Stimulated activated CD4-positive, alpha-beta T cell treated with anti-CD3 and anti-CD28 coated beads, Interleukin-15, amount 100 ng/mL, for 24 hours (primary cell): ENCODE data around the gene PRKAG2.
"Not testable (repeated sequence)": the region's sequence is repeated elsewhere in the genome, so short reads cannot be mapped to it uniquely, and the experiment has no call there.

Experiments used
- DNase-seq: peaks from one replicate; pipeline ENCODE4 v3.0.0-alpha.2; 2020

PRKAG2 gene

DNA sequence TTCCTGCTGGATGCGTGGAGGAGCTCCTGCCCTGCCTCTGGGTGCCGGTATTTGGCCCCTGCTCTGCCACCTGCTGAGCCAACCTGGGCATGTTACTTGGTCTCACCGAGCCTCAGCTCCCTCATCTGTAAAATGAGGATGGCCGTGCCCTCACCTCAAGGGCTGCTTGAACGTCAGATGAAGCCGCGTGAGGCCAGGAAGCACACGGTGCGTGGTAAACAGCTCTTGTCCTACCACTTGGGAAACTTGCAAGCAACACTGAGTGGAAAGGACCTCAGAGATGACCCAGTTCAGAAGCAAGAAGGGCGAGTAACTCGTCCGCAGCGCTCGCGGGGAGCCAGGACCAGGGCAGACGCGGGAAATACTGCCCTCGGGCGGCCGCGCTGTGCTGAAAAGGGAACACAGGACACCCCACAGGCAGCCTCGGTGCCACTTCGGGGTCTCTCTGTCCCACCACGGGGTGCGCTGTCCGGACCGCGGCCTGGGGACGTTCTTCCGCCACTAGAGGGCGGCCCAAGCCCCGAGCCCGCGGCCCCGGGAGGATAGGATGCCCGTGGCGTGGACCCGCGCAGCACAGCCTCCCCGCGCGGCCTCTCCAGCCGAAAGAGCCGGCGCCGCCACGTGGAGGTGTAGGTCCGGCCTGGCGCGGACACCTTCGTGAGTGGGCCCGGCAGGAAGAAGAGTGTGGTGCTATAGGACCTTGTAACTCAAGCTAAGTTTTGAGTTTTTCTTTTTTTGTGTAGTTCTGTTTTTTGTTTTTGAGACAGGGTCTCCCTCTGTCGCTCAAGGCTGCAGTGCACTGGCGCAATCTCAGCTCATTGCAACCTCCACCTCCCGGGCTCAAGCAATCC, 94.1 kb downstream of the PRKAG2 start:
- DNase-seq, result peak; percentile 85

DNA sequence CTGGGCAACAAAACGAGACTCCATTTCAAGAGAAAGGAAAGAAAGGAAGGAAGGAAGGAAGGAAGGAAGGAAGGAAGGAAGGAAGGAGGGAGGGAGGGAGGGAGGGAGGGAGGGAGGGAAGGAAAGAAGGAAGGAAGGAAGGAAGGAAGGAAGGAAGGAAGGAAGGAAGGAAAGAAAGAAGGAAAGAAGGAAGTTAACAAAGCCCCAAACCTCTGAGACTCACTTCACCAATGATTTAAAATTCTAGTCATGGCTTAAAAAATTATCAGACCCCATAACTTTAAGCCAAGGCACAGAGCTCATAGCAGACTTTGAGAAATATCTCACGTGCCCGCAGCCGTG, 94.7 kb downstream of the PRKAG2 start:
- DNase-seq, result not testable (repeated sequence)

DNA sequence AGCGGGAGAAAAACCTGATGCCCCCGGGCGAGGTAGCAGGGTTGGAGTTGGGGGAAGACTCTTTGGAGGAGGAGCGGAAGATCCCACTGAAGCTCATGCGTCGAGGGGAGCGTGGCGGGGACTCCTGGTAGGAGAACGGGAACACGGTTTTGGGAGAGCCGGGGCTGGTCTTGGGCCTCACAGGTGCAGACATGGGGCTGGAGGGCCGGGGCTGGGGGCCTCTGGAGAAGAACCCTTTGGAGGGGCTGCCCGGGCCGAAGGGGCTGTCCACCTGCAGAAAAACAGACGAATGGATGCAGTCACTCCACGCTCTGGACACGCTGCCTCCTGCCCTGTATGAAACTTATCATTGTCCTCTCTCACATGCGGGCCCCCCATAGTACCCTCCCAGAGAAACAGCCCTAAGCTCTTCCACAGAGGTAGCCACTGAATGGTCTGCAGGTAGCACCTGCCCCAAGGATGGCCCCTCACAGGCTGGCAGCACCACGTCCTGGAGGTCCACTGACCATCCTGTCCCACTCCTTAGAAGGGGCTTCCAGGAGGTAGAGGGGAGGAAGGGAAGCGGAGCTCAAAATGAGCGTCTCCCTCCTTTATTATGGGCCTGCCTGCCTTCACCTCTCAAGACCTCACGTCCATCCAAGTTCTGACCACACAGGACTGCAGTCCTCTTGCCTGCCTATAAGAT, 95.6 kb downstream of the PRKAG2 start:
- DNase-seq, result no peak

DNA sequence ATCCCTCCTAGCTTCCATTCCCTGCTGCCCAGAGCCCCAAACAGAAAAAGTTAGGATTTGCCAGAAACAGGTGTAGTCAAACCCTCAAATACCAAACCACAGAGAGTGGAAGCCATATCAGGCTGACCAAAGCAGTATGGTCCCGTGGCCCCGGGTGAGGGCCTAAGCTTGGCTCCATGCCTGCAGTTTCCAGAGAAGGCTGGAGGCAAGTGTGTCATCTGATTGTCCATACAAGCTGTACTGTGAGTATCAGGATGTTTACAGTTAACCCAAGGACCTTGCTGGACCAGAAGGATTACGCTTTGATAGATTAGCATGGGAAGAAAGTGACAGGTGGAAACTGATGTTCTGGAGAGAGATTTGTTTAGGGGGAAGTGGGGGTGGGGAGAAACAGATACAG, 96.3 kb downstream of the PRKAG2 start:
- DNase-seq, result no peak

DNA sequence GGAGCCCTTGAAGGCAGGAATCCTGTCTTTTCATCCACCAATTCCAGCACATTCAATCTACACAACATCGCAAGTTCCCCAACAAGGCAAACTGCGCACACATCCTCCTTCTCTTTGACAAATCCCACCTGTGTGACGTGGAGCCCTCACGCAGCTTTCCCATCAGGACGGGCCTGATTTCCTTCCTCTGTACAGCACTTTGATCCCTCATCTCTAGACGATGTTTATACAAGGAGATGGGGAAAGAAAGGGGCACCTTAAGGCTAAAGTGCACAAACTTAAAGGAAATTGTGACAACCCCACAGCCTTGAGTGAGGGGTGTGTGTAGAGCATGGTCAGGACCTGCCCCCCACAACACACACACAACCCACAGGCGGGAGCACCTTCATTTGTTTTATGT, 97.2 kb downstream of the PRKAG2 start:
- DNase-seq, result no peak

DNA sequence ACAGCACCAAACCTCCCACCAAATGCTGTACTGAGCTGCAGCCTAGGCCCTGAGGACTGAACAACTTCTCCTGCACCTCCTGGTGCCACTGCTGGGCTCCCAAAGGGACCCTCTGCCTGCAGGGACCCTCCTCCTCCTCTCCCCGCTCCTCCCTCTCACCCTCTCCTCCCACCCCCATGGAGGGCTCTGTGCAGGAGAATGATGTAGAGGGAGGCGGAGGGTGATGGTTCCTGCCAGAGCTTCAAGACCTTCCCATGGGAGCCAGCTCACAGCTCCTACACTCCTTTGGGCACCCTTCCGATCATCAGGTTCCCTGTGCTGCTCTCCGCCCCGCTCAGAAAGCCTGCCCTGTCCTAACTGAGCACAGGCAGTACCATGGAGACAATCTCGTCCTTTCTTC, 97.7 kb downstream of the PRKAG2 start:
- DNase-seq, result no peak

DNA sequence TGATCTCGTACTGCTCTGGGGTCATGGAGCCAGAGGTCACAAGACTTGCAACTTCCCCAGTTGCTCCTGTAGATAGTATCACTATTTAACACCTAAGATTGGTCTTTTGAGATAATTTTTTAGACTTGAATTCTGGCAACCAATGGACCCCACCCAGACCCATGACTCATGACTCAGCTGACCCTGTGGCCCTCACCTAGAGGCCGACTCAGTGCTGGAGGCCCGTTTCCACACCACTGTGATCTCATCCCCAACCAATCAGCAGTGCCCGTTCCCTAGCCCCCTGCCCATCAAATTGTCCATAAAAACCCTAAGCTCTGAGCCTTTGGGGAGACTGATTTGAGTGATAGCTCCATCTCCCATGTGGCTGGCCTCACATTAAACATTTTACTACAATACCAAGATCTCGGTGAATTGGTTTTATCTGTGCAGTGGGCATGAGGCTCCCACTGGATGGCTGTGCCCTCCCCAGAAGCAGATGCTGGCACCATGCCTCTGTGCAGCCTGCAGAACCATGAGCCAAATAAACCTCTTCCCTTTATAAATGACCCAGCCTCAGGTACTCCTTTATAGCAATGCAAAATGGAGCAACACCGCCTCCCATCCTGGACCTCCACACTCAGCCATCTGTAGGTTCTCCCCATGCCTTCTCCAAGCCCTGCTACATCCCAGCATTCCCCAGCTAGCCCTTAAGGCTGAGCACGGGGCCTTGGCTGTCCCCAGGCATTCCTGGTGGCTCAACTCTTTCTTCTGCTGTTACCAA, 98.8 kb downstream of the PRKAG2 start:
- DNase-seq, result no peak

DNA sequence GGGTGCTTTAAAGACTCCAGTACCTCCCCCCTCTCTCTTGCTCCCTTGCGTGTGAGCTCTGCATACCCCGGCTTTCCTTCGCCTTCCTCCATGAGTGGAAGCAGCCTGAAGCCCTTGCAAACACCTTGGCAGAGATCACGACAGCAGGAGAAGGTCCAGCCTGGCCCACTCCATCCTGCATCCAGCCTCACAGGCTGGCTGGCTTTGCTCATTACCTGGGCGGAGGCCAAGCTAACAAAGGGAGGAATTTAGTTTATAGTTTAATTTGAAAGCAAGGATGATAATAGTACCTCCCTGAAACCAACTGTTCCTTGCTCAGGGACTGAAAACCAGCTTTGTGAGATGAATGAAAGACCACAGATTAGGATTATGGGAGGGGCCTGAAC, 99.4 kb downstream of the PRKAG2 start:
- no peak for DNase-seq

DNA sequence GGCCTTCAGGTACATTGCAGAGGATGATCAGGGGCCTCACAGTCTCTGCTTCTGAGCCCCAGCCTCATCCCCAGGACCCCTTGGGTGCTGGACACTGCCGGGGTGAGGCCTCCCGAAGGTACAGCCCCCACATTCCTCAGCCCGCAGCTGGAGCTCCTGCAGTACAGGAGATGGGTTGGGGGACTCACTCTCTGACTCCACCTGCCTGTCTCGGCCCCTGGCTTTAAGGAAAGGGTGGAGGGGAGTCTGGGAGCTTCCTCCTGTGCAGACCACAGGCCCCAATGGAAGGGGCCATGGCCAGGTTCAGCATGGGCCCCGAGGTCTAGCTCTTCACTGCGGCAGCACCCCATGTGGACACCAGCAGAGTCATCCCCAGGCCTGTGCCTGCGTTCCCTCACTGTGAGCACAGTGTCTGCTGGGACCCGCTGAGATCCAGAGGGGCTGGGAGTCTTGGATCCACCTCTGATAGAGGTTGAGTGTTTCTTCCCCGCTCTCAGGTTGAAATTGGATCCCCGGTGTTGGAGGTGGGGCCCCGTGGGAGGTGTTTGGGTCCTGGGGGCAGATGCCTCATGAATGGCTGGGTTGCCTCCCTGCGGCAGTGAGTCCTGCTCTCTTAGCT, 99.9 kb downstream of the PRKAG2 start:
- DNase-seq, result no peak

DNA sequence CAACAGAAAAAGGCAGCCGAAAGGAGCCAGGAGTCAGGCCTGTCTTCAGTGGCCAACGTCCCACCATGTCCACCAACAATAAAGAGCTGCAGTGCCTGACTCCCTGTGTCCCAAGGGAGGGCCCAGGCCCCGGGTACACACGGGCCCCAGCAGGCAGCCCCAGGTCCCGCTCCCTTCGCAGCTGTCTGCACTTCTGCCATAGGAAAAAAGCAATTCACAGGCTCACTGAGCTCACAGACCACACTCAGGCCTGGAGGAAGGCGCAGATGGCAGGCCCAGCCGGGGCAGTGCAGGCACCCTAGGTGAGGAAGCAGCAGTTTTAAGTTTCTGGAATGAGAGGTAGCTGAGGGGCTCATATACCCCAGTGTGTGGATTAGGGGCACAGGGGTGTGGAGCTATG, 100.5 kb downstream of the PRKAG2 start:
- no peak for DNase-seq

DNA sequence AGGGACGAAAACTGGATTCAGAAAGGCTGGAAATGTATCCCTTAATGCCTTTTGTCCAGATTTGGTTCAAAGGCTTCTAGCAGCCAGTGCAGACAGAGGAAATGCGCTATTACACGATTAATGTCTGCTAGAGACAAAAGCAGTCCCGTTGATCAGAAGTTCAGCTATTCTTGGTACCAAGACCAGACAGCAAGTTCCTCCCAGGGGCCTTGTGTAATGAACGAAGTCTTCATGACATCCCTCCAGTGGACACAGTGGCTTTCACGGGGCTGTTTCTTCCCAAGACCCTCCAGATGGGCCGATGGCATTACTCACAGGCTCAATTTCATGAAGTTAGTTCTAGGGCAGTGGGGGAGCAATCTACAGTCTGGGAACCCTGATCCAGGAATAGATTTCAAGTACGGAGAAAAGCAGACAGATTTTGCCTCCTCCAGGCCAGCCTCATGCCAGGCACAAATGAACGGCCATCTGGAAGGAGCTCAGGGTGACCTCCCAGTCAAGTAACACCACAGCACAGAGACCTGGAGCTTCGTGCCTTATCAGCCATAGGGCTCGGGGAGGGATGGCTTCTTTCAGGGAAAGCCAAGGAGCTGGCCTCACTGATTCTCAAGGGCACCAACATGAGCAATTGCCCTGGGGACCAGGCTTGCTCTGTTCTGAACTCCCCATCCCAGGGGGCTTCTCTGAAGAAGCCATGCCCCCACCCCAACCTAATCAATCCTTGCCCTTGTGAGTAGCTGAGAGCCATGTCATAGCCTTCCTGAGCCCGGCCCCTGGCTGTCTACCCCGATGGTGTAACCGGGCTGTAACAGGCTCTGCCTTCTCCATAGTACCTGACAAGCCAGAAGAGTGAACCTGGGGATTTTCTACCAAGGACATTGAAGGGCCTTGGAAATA, 101.1 kb downstream of the PRKAG2 start:
- no peak for DNase-seq

DNA sequence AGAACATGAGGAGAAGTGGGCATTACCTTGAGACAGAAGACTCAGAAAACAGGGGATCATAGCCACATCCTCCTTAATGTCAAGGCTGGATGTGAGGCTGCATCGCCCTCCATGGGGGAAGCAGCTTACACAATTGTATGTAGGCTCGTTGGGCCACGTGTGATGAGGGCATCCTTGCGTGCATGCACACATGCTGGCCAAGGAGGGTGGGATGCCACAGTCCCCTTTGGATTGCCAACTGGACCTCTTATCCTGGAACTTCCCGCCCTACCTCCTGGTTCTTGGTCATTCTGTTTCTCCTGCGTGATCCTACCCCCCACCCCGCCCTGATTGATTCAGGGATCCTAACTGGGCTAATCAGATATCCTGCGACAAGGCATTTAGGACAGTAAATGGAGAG, 102.0 kb downstream of the PRKAG2 start:
- no peak for DNase-seq

DNA sequence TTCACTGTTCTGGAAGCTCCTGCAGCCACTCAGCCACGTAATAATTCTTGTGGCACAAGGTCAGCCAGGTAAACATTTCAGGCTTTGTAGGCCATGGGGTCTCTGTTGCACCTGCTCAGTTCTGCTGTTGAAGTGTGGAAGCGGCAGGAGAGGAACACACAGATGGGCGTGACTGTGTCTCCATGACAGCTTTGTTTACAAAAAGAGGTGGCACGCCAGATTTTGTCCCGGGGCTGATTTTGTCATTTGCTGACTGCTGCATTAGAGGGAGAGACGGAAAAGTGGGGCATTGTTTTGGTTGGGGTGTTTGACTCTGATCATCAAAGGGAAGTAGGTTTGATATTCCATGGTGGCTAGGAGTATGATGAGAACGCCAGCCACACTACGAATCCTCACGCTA, 103.1 kb downstream of the PRKAG2 start:
- no peak for DNase-seq

DNA sequence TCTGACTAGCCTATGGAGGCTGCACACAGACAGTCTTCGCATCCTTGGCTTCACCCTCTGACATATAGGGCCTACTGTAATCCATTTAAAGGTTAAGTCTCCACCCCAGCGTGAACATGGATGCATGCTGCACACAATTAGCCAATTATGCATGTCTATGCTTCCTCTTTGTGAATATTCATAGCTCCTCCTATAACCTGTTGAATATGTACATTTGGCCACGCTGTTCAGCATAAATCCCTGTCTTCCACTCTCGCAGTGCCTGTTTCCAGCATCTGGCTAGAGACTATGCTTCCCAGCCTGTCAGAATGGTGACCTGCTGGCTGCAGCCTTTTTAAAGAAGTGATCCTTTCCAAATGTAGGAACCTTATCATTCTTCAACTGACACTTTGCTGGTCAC, 106.7 kb downstream of the PRKAG2 start:
- DNase-seq, result no peak

DNA sequence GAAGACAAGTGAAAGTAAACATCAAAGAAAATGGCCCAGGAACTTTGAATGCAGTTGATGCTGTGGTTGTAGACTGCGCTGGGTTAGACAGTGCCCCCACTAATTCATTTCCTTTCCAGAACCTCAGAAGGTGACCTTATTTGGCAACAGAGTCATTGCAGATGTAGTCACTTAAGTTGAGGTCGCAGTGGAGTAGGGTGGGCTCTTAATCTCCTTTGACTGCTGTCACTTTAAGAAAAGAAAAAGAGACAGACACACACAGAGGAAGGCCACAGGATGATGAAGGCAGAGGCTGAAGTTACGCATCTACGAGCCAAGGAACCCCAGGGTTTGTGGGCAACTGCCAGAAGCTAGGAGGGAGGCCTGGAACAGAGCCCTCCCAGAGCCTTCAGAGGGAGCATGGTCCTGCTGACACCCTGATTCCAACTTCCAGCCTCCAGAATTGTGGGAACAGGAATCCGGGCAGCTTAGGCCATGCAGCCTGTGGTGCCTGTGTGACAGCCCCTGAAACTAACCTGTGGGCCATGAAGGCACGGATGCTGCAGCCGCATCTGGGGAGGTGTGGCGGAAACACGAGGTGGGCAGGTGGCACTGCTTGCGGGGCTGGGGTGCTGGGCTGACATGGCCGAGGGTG, 107.6 kb downstream of the PRKAG2 start:
- DNase-seq, result peak; percentile 41

DNA sequence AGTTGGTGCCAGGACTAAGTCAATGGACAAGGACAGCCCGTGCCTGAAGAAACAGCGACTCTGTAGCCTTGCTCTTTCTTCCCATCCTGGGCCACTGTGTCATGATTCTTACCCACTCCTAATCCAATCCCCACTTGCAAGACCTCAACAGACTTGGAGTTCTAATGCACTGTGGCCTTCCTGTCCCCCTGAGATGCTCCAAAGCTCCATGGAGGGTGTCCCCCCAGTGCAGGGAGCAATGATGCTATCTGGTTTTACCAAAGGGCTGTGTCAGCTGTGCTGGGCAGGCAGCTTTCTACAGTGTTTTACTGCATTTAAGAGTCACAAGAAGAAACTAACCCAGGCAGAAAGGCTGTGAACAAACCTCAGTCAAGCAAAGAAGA, 108.1 kb downstream of the PRKAG2 start:
- no peak for DNase-seq

DNA sequence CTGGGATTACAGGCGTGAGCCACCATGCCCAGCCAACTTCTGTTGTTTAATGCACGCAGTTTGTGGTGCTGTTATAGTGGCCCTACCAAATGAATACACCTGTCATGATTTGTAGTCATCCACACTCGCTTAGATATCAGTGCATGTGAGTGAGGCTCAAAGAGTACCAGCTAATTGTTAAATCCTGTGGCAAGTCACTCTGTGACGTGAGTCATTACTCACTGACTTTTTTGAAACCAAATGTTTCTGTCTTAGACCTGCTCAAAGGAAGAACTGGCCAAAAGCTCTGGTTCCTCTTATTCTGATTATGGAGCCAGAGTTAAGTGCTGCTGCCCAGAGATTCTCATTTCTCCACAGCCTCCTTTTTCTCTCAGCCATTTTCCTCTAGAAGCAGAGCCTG, 109.4 kb downstream of the PRKAG2 start:
- DNase-seq, result no peak

DNA sequence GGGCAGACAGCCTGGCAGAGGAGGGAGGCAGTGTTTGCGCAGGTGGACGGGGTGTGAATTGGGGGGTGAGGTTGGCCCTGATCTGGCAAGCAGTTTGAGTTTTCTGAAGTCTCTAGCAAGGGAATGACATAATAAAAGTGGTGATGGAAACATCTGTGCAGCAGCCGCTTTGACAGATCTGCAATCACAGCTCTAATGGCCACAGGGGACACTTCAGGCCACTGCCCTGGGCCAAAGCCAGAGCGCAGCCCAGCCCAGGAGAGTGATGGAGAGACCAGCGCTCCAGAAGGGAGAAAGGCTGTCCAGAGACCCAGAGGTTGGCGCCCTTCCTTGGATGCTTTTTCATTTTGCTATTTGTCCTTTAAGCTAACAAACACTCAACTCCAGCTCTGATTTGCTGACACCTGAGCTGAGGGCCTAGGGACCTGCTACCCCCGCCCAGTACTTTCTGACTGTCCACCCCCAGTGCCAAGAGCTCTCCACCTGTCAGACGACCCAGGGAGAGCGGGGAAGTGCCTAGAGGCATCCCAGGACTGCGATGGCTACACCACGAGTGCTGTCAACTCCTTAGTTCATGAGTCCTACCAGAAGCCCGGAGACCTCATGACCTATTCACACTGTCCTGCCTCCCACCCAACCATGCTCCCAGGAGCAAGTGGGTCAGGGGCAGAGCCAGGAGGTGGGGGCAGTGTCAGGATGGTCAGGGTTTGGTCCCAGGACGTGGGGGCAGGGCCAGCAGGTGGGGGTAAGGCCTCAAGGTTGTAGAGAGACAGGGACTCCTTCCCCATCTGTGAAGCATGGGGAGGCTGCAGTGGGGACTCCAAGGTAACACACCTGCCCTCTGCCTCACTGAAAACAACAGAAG, 112.6 kb downstream of the PRKAG2 start:
- DNase-seq, result no peak

DNA sequence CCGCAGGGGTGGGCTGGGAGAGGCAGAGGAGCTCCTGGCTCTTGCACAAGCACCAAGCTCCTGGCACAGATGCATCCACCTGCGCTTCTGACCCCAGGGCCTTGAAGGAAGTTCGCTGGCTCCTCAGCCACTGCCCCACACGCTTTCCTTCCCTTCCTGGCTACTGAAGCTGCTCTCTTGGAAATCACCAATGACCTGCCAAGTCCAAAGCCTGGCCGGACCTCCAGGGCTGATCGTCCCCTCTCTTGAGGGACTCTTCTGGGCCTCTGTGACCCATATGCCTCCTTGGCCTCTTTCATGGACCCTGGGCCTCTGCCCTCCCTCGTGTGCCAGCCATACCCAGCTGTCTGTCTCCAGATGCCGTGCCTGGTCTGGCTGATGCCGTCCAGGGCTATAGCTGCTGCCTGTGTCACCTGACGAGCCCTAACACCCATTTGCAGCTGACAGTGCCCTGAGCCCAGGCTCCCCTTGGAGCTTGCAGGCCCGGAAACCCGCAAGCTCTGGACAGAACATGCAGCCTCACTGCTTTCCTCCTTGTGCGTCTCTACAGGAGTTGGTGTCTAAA, 113.4 kb downstream of the PRKAG2 start:
- no peak for DNase-seq

DNA sequence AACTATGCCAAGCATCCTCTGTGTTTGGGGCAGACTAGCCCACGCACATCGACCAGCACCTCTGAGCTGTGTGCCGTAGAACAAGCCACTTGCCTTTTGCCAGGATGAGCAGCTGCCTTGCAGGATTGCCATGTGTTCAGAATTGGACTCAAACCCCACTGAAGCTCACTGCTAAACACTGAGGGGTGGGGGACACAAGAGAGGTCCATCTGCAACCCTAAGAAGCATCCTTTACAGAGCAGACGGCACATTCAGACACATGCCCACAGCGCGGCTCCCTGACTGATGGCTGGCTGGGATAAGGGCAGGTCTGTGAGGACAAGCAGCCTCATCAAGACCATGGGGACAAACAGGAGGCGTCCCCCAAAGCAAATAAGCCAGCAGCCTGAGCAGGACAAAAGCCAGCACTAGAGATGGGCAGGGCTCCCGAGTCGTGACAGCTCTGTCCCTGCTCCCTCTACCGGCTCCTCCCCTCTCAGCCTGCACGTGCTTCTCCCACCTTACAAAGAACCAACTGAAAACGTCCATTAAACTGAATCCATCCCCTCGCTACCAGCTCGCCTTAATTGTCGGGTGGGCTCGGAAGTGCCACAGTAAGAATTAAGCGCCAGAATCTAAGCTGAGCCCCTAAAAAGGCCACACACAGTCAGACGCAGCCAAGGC, 114.2 kb downstream of the PRKAG2 start:
- no peak for DNase-seq
